NCI-H2029 (cell line): Measurements from ENCODE around the gene APBA1.

Experiments
- DNase-seq: peaks from one replicate; lab custom pipeline; 2025; lab: John Stamatoyannopoulos, UW

Gene APBA1

DNA sequence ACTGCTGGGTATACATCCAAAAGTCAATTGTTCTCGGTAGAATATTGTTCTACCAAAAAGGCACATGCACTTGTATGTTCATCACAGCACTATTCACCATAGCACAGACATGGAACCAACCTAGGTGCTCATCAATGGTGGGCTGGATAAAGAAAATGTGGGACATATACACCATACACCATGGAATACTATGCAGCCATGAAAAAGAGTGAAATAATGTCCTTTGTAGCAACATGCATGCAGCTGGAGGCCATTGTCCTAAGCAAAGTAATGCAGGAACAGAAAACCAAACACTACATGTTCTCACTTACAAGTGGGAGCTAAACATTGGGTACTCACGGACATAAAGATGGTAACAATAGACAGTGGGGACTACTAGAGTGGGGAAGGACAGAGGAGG lies 145.5 kb downstream of the APBA1 start:
- no peak for DNase-seq

DNA sequence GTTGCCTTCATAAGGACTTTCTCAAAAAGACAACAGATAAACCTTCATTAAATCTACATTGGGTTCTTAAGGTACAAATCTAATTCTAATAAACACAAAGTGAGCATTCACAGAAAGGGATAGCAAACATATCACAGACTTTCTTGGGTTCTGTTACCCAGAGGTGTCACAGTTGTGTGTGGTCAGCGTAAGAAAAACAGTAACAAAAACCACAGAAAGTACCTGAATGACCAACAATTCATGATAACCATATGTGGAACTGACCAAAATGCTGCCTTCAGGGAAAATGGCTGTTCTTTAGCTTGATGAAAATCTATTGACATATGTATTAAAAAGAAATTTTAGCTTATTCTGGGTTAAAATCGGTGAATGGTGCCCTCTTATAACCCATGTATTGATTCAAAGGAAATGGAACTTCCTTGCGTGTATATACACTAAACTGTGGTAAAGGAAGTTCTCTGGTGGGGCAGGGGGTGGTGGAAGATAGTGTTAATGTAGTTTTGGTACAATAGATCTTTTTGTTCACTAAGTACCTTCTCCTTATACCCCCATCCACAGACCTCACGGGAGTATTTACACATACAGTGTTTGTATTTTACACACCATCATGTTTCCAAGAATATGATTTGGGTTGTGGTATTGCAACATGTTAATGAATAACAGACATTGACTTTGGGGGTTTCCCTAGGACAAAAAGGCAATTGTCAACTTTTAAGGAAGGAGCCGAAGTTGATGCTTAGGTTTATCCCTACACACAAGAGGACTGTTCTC lies 152.5 kb downstream of the APBA1 start:
- DNase-seq = no peak

- DNase-seq = no peak
These were observed 155.5 kb downstream of the APBA1 start for GRCh38 chr9:69516353-69517322.

DNA sequence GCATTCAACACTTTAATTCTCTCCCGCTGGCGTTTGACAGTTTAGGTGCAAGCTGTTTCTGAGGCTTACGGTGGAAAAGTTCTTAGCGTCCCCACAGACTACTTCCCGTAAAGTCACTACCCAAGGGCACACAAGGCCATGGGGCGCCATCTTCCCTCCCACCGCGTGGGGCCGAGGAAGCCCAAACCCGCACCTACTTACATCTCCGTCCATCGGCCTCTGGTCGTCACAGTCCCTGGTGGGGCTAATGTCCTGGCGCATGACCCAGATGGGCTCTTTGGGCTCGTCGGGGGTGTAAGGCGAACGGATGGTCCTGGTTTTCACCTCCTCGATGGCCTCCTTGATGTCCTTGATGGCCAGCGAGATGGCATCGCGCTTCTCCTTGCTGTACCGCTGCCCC lies 156.4 kb downstream of the APBA1 start:
- no peak for DNase-seq

DNA sequence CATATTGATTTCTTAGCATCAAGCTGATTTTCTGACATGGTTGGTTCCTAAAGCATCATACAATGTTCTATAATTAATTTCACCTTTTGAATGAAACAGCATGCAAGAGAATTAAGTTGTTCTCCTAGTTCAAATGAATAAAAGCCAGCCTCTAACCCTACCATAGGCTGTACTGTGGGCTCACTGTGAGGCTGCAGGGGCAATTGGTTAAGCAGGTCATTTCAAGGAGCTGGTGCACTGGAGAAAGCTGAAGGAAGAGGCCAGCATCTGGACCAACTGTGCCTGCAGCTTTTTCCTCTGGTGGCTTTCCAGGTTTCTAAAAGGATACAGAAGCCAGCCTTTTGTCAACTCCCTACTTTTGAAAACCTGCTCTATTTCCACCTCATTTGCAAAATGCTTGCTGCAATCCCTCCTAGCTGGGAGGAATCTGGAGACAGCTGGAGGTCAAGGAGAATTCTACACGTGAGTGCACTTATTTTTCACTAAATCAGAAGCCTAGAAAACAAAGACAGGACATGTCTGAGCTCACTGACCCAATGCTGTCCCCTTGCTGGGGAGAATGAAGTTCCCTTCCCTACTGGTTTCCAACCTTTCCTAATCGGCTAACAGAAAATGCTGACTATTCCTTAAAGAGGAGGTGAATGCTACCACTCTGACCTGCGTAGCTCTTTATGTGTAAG lies 158.9 kb downstream of the APBA1 start:
- no peak for DNase-seq

DNA sequence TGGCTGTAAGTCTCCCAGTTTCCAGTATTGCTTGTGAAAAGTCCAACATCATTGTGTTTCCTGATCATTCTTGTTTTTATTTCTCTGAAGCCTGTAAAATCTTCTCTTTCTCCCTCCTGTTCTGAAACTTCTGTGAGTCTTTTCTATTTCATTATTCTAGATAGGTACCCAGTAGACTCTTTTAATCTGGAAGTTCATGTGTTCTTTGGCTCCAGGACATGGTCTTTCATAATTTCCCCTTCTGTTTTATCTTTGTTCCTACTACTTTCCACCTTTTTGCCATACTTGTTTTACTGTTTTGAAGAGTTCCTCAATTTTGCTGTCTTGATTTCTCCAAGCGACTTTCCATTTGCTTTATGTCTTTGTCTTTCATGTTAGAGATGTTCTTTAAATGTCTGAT lies 168.1 kb downstream of the APBA1 start:
- DNase-seq = no peak

- no peak for DNase-seq
These were observed 169.4 kb downstream of the APBA1 start for GRCh38 chr9:69502671-69503301.

DNA sequence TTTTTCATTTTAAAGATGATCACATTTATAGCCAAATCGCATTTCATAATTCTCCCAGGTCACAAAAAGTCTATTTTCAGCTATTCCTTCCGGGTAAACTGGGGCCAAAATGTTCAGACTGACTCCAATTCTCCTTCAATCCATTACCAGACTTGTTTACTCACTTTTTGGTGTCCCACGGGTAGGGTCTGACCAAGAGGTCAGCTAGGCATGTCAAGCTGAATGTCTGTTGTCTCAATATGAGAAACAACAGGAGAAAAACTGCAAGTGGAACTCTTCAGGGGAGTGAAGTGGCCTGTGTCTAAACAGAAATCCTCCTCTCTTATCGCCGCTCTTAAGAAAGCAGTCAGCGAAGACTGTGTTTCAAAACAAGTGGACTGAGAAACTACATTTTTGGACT lies 171.3 kb downstream of the APBA1 start:
- peak; percentile 1 for DNase-seq

- no peak for DNase-seq
These were observed 172.2 kb downstream of the APBA1 start for GRCh38 chr9:69499959-69500358.

GRCh38 chr9:69499407-69499806 lies 172.8 kb downstream of the APBA1 start:
- no peak for DNase-seq

DNA sequence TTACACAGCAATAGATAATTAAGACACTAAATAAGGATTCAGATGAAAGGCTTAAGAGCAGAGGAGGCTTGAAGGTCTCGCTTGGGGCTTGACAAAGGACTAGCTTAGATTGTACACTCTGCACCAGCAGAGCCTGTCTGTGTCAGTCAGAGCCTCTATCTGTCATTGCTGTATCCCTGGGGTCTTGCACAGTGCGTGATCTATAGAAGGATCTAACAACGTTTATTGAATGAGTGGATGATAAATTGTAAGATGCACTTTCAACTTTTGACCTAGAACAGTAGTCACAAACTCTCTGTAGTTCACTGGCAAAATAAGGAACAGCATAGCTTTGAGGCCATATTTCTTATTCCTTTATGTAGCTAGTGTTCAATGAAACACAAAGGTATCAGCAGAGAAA lies 173.7 kb downstream of the APBA1 start:
- DNase-seq = no peak

DNA sequence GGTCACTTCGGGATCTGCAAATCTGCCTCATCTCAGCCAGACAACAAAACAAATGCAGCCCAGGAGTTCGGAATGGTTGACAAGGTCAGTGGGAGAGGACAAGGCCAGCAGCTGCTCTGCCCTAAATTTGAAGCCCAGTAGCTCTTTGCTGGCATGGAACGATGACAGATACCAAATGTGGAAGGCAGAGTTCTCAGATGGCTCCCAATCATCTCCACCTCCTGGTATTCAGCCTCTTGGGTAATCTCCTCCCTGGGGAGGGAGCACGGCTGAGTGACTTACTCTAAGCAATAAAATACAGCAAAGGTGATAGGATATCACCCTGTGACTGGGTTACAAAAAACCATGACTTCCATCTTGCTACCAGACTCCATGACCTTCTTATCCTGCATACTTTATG lies 174.4 kb downstream of the APBA1 start:
- no peak for DNase-seq

- DNase-seq = no peak
These were observed 175.2 kb downstream of the APBA1 start for GRCh38 chr9:69496846-69497450.

DNA sequence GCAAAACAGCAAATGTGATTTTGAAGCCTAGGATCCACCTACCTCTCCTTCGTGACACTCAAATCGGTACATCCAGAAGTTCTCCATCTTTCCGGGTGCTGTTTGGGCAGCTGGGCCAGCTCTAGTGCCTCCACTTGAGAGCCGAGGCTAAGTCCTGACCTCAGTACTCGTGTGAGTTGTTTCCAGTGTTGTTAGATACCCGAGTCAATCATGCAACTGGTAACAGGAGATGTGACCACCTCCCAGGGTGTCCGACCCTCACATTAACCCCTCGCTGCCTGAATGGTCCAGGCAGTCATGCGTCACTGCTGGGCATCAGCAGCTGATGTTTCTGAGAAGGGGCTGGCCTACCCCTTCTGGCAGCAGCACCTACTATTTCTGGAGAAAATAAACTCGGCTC lies 176.9 kb downstream of the APBA1 start:
- no peak for DNase-seq

- DNase-seq = no peak
These were observed 177.4 kb downstream of the APBA1 start for GRCh38 chr9:69494763-69495162.

DNA sequence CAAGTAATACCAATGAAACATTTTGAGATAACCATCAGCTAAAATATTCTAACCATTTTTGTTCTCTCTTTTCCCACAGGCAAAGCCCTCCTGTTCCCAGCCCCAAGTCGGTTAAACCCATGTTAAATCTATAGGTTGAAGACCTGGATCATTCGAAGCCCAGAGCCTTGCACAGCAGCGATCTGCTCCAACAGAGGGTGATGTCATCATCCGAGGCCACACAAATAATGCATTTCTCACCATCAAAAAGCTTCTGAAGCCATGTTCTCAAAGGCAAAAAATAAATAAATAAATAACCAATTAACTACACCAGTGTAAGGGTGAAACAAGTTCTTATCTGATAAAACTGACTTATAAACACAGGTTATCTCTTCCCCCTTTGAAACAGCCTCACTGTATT lies 178.0 kb downstream of the APBA1 start:
- no peak for DNase-seq

DNA sequence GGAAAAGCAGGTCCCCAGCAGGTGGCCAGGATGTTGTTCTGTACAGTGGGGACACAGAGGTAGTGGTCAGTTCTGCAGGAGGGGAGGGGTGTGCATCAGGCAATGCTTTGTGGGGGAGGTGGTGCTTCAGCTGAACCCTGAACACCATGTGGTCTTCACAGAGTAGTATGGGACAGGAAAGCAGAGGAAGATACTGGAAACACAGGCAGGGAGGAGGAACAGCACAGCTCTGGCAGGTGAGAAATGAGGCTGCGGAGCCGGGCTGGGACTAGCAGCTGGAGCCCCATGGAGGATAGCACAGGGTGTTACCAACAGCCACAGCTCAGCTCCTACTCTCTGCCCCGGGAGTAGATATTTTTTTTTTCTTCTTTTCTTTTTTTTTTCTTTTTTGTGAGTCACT lies 185.7 kb downstream of the APBA1 start:
- no peak for DNase-seq

GRCh38 chr9:69485466-69485865 lies 186.7 kb downstream of the APBA1 start:
- no peak for DNase-seq

DNA sequence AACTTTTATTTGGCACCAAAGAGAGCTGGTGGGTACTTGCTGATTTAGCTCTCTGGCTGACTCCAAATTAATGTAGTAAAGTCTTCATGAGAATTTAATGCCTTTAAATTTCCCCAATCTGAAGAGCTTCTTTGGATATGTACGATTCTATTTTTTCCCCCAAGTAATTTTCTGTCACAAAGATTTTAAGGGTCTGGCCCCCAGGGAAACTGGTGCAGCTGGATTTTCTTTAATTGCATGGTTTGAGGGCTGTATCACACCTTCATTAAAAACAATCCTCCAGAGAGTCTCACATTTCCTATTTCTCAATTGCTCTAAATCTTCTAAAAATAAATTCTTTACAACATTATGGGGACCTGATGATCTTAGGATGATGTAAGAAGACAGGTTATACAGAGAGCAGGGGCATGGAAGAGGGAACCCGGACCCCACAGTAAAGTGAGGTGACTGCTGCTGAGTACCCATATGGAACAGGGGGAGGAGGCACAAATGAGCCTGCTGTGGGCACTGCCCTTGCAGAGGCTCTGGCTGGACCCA lies 188.2 kb downstream of the APBA1 start:
- DNase-seq = no peak

- no peak for DNase-seq
These were observed 195.4 kb downstream of the APBA1 start for GRCh38 chr9:69476797-69477196.

GRCh38 chr9:69476016-69476415 lies 196.2 kb downstream of the APBA1 start:
- DNase-seq = no peak
